ENCODE measurements around the gene SASH3. TPM values are rescaled to one million over a fixed set of nuclear protein-coding genes. Genes with fewer than 3 reads are reported as not detected.

The SASH3 gene
- total RNA-seq, 4 donors from 2014 or later: 0.34 to 3.3 (median 1.7) TPM

GRCh38 chrX:129744861-129745321 is 34.9 kb upstream of the SASH3 start:
- H3K36me3 ChIP-seq: no peaks in the 10 kb centered on the region
- H3K27me3 ChIP-seq: no peaks in the 10 kb centered on the region
- no peak for DNase-seq (ENCODE audit: low spot score in 2 of 2)
- no peaks in the 10 kb centered on the region for H3K4me1 ChIP-seq
- no peaks in the 10 kb centered on the region for H3K9me3 ChIP-seq
- H3K4me3 ChIP-seq: no peak overlapping the region
- TF ChIP-seq CTCF (IDR thresholded peaks at IDR 0.05) (no peak), POLR2AphosphoS5 (IDR thresholded peaks at IDR 0.05) (no peak), POLR2A (IDR thresholded peaks at IDR 0.05) (no peak), EP300 (IDR thresholded peaks at IDR 0.05) (no peak)
- WGBS: 79% methylated on average over 10 of the region's 10 CpGs
- no peak overlapping the region for H3K27ac ChIP-seq

- no peak for TF ChIP-seq EP300 (IDR thresholded peaks at IDR 0.05)
- no peak for TF ChIP-seq CTCF (IDR thresholded peaks at IDR 0.05)
- no peak for TF ChIP-seq POLR2AphosphoS5 (IDR thresholded peaks at IDR 0.05)
- TF ChIP-seq POLR2A (IDR thresholded peaks at IDR 0.05): no peak
- H3K36me3 ChIP-seq: no peaks in the 10 kb centered on the region
- no peaks in the 10 kb centered on the region for H3K4me1 ChIP-seq
- no peaks in the 10 kb centered on the region for H3K9me3 ChIP-seq
- no peak overlapping the region for H3K27ac ChIP-seq
- no peaks in the 10 kb centered on the region for H3K27me3 ChIP-seq
- H3K4me3 ChIP-seq: no peak overlapping the region
- WGBS: 85% methylated on average over 7 of the region's 7 CpGs
- DNase-seq (ENCODE audit: low spot score in 2 of 2): no peak
These were observed 32.9 kb upstream of the SASH3 start for GRCh38 chrX:129746557-129747470.

- H3K27me3 ChIP-seq: no peaks in the 10 kb centered on the region
- no peak overlapping the region for H3K27ac ChIP-seq
- no peak overlapping the region for H3K4me3 ChIP-seq
- DNase-seq (ENCODE audit: low spot score in 2 of 2): peak in 1 of 2 donors; percentile 19
- H3K36me3 ChIP-seq: no peaks in the 10 kb centered on the region
- TF ChIP-seq CTCF (IDR thresholded peaks at IDR 0.05) (no peak), POLR2A (IDR thresholded peaks at IDR 0.05) (no peak)
- H3K4me1 ChIP-seq: no peaks in the 10 kb centered on the region
- H3K9me3 ChIP-seq: no peaks in the 10 kb centered on the region
- WGBS: 87% methylated on average over 4 of the region's 4 CpGs
These were observed 32.2 kb upstream of the SASH3 start for GRCh38 chrX:129747533-129747932.

GRCh38 chrX:129748305-129748704 is 31.4 kb upstream of the SASH3 start:
- Histone ChIP-seq H3K4me1 (no peaks in the 10 kb centered on the region), H3K9me3 (no peaks in the 10 kb centered on the region), H3K27ac (no peak overlapping the region), H3K36me3 (no peaks in the 10 kb centered on the region), H3K27me3 (no peaks in the 10 kb centered on the region), H3K4me3 (no peak overlapping the region)
- peak in 1 of 2 donors; percentile 53 for DNase-seq (ENCODE audit: low spot score in 2 of 2)
- no peak for TF ChIP-seq EP300 (IDR thresholded peaks at IDR 0.05)
- peak in 1 of 3 donors; percentile 24 for TF ChIP-seq POLR2AphosphoS5 (IDR thresholded peaks at IDR 0.05)
- TF ChIP-seq CTCF (IDR thresholded peaks at IDR 0.05): no peak
- no peak for TF ChIP-seq POLR2A (IDR thresholded peaks at IDR 0.05)
- WGBS: 51% methylated on average over 4 of the region's 4 CpGs

GRCh38 chrX:129749069-129749468 is 30.7 kb upstream of the SASH3 start:
- no peak for DNase-seq (ENCODE audit: low spot score in 2 of 2)
- Histone ChIP-seq H3K9me3 (no peaks in the 10 kb centered on the region), H3K4me1 (no peaks in the 10 kb centered on the region), H3K4me3 (no peak overlapping the region), H3K36me3 (no peaks in the 10 kb centered on the region), H3K27ac (no peak overlapping the region), H3K27me3 (no peaks in the 10 kb centered on the region)
- WGBS: 57% methylated on average over 2 of the region's 2 CpGs
- TF ChIP-seq POLR2A (IDR thresholded peaks at IDR 0.05) (no peak), EP300 (IDR thresholded peaks at IDR 0.05) (no peak), CTCF (IDR thresholded peaks at IDR 0.05) (no peak), POLR2AphosphoS5 (IDR thresholded peaks at IDR 0.05) (no peak)

All from suprapubic skin (tissue), 4 donors.